ENCODE data around the gene PTCD1.

- TF ChIP-seq CTCF (IDR thresholded peaks at IDR 0.05; ENCODE audit: borderline replicate concordance, extremely low read depth, low read length, poor library complexity, severe bottlenecking) (no peak), EZH2 (IDR thresholded peaks at IDR 0.05; ENCODE audit: borderline replicate concordance, low read depth, low read length, severe bottlenecking) (no peak)
Observed at GRCh38 chr7:99371376-99371920, 67.2 kb downstream of the PTCD1 start.

All from DND-41 (cell line).